HT-29 (cell line): ENCODE data around the gene HELZ2. TPM values are rescaled to one million over a fixed set of nuclear protein-coding genes. Genes with fewer than 3 reads are reported as not detected.
"Not testable (repeated sequence)": the region's sequence is repeated elsewhere in the genome, so short reads cannot be mapped to it uniquely, and the experiment has no call there.

Experiments
- DNase-seq: peaks from one replicate; pipeline ENCODE4 v3.0.0-alpha.2; 2015; ENCODE audit warnings: low spot score
- total RNA-seq: library from RNA; depleted of rRNA; stranded (reverse); fragments of >200 nt; shearing (Covaris generic); gene quantifications from 2 replicates; pipeline ENCODE4 v1.2.3, GENCODE V29; 2014

The HELZ2 gene
- total RNA-seq, 1 experiment from 2014 or later, result 163 TPM

- no peak for DNase-seq
Measured at GRCh38 chr20:63566395-63567135, 7.5 kb downstream of the HELZ2 start.

- no peak for DNase-seq
Measured at GRCh38 chr20:63565699-63566335, 8.2 kb downstream of the HELZ2 start.

GRCh38 chr20:63565021-63565698 lies 8.9 kb downstream of the HELZ2 start:
- no peak for DNase-seq

GRCh38 chr20:63564036-63564810 lies 9.8 kb downstream of the HELZ2 start:
- DNase-seq, result no peak

GRCh38 chr20:63563225-63563935 lies 10.7 kb downstream of the HELZ2 start:
- no peak for DNase-seq

DNA sequence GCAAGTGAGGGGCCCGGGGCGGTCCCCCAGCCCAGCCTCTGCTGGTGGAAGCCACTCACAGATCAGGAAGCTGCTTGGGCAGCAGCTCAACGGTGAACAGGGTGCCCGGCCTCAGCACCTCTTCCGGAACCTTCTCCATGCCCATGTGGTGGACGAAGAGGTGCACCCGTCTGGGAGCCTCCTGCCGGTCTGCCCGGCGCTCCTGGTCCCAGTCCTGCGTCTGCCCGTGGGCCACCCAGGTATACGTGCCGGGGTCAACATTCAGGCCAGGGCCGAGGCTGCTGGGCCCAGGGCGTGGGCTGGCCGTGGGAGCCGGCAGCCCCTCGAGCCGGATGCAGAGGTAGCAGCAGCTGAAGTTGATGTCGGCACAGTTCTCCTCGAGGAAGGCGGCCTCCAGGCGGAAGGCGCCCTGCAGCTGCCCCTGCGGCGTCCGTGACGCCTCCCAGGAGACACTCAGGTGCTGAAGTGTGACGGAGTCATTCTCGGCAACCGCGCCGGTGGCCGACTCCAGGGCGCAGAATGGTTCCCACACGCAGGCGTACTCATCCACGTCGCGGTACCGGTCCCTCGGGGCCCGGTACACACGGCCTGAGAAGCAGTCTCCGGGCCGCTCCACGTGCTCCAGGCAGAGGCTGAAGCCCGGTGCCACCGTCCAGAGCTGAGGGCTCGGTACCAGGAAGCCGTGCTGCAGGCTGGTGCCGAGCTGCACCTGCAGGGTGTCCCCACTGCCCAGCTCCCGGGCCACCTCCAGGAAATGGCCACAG lies 11.4 kb downstream of the HELZ2 start:
- DNase-seq, result no peak

GRCh38 chr20:63561624-63562396 lies 12.2 kb downstream of the HELZ2 start:
- DNase-seq, result no peak

DNA sequence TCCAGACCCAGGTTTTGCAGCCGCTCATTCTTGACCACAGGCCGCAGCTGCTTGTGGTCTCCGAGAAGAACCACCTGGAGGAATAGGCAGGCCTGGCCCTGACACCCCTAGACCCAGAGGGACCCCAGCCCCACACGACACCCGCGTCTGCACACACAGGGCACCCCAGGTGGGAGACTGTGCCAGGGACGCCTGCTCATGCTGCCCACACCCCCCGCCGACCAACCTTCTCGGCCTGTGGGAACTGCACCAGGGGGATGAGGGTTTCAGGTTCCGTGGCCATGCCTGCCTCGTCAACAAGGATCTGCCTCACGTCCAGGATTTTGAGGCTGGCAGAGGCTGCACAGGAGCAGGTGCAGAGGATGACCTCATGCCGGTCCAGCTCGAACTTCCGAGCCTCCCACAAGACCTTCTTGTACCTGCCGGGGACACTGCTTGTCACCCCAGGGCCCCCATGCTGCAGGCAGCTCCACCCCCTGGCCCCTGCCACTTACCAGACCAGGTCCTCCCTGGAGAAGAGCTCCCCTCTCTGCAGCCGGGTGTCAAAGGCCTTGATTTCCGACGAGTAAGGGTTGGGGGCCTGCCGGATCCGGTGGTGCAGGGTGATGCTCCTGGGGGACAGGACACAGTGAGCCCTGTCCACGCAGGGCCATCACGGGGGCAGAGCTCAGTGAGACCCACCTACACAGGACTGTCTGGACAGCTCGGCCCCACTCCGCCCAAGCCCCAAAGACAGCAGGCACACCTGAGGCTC lies 13.0 kb downstream of the HELZ2 start:
- DNase-seq, result no peak

DNA sequence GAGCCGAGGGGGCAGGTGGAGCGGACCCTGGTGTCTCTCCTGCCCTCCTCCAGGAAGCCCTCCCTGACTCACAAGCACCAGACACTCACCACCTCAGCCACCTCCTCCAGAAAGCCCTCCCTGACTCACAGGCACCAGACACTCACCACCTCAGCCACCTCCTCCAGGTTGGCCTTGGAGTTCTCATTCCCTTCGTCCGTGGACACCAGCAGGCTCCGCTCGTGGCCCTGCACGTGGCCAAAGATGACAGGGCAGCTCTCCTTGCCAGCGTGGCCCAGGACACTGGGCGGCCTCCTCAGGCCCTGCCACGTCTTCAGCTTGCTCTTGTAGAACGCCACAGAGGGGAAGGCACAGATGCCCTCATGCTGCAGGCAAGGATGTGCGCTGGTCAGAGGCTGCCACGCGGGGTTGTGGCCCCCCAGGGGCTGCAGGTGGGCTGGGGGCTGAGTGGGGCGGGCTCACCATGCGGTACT lies 13.7 kb downstream of the HELZ2 start:
- DNase-seq, result no peak

GRCh38 chr20:63559485-63560332 lies 14.3 kb downstream of the HELZ2 start:
- not testable (repeated sequence) for DNase-seq

DNA sequence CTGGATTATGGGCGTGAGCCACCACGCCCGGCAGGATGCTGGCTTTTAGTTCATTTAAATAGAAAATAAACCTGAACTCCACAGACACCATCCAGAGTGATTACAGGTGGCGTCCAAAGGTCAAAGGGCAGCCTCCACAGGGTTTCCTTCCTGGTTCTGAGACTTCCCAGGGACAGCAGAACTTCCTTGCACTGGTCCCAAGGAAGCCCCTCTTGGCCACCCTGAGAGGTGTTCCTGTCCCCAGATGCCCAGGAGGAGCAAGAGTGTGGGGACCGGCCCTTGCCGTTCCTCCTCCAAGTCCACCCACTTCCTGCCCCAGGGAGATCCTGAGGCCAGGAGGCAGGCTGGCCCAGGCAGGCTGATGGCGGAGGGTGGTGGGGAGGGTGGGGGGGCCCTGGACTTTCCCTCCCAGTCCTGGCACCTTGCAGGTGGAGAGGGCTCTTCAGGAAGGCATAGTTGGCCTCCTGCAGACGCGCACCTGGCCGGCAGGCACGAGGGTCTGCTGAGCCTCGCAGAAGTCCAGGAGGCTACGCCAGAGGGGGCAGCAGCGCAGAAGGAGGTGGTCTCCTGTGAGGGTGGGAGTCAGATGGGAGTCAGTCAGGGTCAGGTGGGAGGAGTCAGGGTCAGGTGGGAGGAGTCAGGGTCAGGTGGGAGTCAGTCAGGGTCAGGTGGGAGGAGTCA lies 15.1 kb downstream of the HELZ2 start:
- no peak for DNase-seq

DNA sequence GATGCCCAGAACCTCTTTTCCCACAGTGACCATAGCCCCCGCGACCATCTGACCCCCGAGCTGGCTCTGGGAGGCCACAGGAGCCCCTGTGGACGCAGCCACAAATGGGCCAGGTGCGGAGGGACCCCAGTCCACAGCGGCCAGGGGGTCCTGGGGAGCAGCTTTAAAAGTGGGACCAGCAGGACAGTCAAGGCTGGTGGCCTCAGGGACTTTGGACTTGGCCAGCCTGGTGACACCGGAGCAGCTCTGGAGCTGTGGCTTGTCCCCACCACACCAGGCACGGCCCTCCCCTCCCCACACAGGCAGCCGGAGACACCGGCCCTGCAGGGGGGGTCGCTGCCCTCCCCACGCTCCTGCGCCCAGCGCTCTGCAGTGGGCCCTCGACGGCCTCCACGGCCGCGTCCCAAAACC lies 16.6 kb downstream of the HELZ2 start:
- no peak for DNase-seq

DNA sequence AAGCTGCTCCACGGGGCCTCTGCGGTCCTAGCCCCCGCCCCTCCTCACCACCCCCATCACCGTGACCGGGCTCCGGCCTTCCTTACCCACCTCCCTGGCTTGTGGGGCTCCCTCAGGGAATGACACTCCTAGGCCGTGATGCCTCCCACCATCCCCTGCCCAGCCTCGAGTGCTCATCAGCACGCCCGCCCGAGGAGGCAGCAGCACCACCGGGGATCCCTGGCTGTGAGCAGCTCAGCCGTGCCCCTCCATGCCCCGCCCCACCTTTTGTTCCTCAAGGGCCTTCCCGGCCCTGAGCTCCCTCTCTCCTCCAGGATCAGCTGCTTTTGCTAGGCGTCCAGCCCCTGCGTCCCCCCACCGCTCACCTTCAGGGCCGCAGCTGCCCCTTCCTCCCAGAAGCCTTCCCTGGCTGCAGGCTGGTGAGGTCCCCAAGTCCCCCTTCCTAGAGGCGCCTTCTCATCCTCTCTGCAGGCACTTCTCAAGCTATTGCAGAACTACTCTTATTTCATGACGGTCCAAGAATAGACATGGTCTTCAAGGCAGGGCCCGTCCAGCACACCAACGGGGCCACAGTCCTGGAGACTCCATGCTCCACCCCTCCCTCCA lies 17.1 kb downstream of the HELZ2 start:
- DNase-seq, result no peak

- DNase-seq, result no peak
Measured at GRCh38 chr20:63555661-63556381, 18.2 kb downstream of the HELZ2 start.

DNA sequence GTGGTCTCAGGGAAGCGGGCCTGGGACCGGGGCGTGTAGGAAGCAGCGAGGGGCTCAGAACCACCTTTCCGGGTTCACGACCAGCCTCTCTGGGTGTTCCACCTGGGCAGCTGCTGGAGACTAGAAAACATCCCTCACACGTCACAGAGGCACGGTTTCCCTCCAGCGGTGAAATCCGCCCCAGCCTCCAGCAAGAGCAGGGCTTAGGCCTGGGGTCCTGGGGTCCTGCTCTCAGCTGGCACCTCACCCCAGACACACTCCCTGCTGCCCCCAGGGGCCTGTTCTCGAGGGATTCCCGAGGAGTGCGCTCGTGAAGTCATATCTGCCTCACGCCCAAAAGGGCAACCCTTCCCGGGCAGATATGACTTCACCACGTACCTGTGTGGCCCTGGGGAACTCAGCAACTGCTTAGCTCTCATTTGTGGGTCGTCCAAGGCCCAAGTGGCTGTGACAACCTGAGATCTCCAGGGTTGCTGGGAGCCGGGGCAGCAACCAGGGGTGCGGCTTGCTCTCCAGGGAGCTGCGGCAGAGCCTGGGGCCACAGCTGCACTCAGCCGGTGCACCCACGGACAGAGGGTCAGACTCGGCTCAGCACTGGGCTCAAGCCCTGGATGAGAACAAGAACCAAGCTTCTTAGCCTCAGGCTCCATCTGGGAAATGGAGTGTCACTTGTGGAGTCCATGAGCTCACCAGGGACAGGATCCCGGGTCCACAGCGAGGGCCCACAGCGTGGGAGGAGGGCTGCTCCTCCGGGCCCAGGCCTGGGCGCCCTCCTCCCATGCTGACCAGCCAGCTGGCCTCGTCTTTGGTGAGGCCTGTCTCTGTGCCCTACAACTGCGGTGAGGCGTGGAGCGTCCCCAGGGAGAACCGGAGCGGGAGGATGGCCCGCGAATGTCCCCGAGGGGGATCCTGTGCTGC lies 19.4 kb downstream of the HELZ2 start:
- peak; percentile 29 for DNase-seq
